MM.1S (cell line): Measurements from ENCODE around the gene ZGPAT.

Experiments used
- DNase-seq: peaks from one replicate; pipeline ENCODE4 v3.0.0-alpha.2; 2015
- H2AFZ ChIP-seq: fragments of 300-600 bp; sonication (generic); 2 replicates; pipeline ENCODE4 v1.6.0; 2016; ENCODE audit warnings: antibody characterized with exemption, low read length
- H3F3A ChIP-seq: fragments of 300-600 bp; sonication (generic); 2 replicates; pipeline ENCODE4 v1.6.1; 2016; ENCODE audit warnings: mild to moderate bottlenecking, antibody characterized with exemption, low read length, moderate library complexity, mixed read lengths; ENCODE audit not compliant: insufficient read depth
- H3K27ac ChIP-seq: fragments of 300-600 bp; sonication (generic); 2 replicates; pipeline ENCODE4 v1.5.1; 2016; ENCODE audit warnings: mild to moderate bottlenecking, low read length
- H3K27me3 ChIP-seq: fragments of 300-600 bp; sonication (generic); replicated peaks from 2 replicates; pipeline ENCODE4 v1.6.0; 2016; ENCODE audit warnings: low read length; ENCODE audit not compliant: insufficient read depth
- H3K36me3 ChIP-seq: fragments of 300-600 bp; sonication (generic); replicated peaks from 2 replicates; pipeline ENCODE4 v1.6.1; 2016; ENCODE audit warnings: mild to moderate bottlenecking, low read length, mixed read lengths; ENCODE audit not compliant: insufficient read depth
- H3K4me1 ChIP-seq: fragments of 300-600 bp; sonication (generic); 2 replicates; pipeline ENCODE4 v1.6.1; 2016; ENCODE audit warnings: low read length, mixed read lengths
- H3K4me2 ChIP-seq: fragments of 300-600 bp; sonication (generic); 2 replicates; pipeline ENCODE4 v1.6.0; 2016; ENCODE audit warnings: low read depth, low read length
- H3K4me3 ChIP-seq: fragments of 300-600 bp; sonication (generic); 2 replicates; pipeline ENCODE4 v1.5.1; 2016; ENCODE audit warnings: low read length, mixed read lengths
- H3K79me2 ChIP-seq: fragments of 300-600 bp; sonication (generic); 2 replicates; pipeline ENCODE4 v1.6.1; 2016; ENCODE audit warnings: mixed run types, low read length, mixed read lengths
- H3K9ac ChIP-seq: fragments of 300-600 bp; sonication (generic); 2 replicates; pipeline ENCODE4 v1.6.1; 2016; ENCODE audit warnings: low read length, mixed read lengths
- H3K9me2 ChIP-seq: fragments of 300-600 bp; sonication (generic); replicated peaks from 2 replicates; pipeline ENCODE4 v1.6.1; 2016; ENCODE audit warnings: mild to moderate bottlenecking, low read length, mixed read lengths; ENCODE audit not compliant: insufficient read depth
- H3K9me3 ChIP-seq: fragments of 300-600 bp; sonication (generic); replicated peaks from 2 replicates; pipeline ENCODE4 v1.6.1; 2016; ENCODE audit warnings: mild to moderate bottlenecking, low read length, mixed read lengths; ENCODE audit not compliant: insufficient read depth
- H4K20me1 ChIP-seq: fragments of 300-600 bp; sonication (generic); 2 replicates; pipeline ENCODE4 v1.6.1; 2016; ENCODE audit warnings: mild to moderate bottlenecking, low read length, moderate library complexity, mixed read lengths; ENCODE audit not compliant: insufficient read depth
- EZH2 ChIP-seq: fragments of 300-600 bp; sonication (generic); optimal IDR thresholded peaks from 2 replicates; pipeline ENCODE3; 2017; ENCODE audit warnings: low read depth, mild to moderate bottlenecking, antibody characterized with exemption, low read length, mixed read lengths
- EZH2phosphoT487 ChIP-seq: fragments of 300-600 bp; sonication (generic); IDR thresholded peaks from 2 replicates; pipeline ENCODE4 v1.6.1; 2018; ENCODE audit warnings: antibody characterized with exemption, low read length
- TF ChIP-seq, protein P1 (sequence below): fragments of 300-600 bp; sonication (generic); IDR thresholded peaks from 2 replicates; pipeline ENCODE4 v1.5.1; 2016; ENCODE audit warnings: antibody characterized with exemption, low read length, mixed read lengths

Gene ZGPAT

DNA sequence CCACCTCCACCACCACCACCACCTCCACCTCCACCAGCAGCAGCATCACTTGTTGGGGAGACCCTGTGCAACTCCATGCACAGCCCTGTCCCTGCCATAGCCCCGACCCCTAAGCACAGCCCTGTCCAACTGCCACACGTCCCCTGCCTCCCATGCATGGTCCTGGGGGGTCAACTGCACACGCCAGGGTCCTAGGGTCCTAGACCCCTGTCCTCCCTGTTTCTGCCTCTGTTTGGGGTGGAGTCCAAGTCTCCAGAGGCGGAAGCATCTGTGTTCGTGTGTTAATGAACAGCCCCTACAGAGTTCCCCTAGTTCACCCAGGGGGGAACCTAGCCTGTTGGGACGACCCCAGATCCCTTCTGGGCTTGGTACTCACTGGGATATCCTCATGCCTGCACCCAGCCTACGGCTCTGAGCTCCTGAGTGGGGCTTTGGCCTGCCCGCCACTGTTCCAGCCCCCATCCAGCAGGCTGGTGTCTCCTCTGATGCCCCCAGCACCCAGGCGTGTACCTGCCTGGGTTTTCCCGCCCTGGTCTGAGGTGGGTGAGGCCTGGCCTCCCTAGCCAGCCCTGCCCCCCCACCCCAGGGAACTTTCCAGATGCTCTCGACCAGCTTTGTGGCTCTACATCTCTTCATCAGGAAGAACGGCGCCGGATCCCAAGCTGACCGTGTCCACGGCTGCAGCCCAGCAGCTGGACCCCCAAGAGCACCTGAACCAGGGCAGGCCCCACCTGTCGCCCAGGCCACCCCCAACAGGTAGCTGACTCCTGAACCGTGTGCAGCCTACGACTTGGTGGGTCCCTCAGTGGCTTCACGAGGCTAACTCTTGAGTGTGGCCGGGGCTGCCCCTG, 13.9 kb upstream of the ZGPAT start:
- no peaks in the 10 kb centered on the region for H3K79me2 ChIP-seq
- no peaks in the 10 kb centered on the region for H4K20me1 ChIP-seq
- TF ChIP-seq, protein P1, sequence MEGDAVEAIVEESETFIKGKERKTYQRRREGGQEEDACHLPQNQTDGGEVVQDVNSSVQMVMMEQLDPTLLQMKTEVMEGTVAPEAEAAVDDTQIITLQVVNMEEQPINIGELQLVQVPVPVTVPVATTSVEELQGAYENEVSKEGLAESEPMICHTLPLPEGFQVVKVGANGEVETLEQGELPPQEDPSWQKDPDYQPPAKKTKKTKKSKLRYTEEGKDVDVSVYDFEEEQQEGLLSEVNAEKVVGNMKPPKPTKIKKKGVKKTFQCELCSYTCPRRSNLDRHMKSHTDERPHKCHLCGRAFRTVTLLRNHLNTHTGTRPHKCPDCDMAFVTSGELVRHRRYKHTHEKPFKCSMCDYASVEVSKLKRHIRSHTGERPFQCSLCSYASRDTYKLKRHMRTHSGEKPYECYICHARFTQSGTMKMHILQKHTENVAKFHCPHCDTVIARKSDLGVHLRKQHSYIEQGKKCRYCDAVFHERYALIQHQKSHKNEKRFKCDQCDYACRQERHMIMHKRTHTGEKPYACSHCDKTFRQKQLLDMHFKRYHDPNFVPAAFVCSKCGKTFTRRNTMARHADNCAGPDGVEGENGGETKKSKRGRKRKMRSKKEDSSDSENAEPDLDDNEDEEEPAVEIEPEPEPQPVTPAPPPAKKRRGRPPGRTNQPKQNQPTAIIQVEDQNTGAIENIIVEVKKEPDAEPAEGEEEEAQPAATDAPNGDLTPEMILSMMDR: no peak
- TF ChIP-seq EZH2 (no peak), EZH2phosphoT487 (no peak)
- H3K4me2 ChIP-seq: no peak overlapping the region
- no peaks in the 10 kb centered on the region for H3K36me3 ChIP-seq
- no peaks in the 10 kb centered on the region for H3K27me3 ChIP-seq
- no peak overlapping the region for H3K27ac ChIP-seq
- DNase-seq: no peak
- H3K9me3 ChIP-seq: no peaks in the 10 kb centered on the region
- H3K4me1 ChIP-seq: no peaks in the 10 kb centered on the region
- H3K9me2 ChIP-seq: no peaks in the 10 kb centered on the region
- H3K4me3 ChIP-seq: no peak overlapping the region
- H3K9ac ChIP-seq: no peak overlapping the region
- H2AFZ ChIP-seq: no peak overlapping the region
- H3F3A ChIP-seq: no peaks in the 10 kb centered on the region

DNA sequence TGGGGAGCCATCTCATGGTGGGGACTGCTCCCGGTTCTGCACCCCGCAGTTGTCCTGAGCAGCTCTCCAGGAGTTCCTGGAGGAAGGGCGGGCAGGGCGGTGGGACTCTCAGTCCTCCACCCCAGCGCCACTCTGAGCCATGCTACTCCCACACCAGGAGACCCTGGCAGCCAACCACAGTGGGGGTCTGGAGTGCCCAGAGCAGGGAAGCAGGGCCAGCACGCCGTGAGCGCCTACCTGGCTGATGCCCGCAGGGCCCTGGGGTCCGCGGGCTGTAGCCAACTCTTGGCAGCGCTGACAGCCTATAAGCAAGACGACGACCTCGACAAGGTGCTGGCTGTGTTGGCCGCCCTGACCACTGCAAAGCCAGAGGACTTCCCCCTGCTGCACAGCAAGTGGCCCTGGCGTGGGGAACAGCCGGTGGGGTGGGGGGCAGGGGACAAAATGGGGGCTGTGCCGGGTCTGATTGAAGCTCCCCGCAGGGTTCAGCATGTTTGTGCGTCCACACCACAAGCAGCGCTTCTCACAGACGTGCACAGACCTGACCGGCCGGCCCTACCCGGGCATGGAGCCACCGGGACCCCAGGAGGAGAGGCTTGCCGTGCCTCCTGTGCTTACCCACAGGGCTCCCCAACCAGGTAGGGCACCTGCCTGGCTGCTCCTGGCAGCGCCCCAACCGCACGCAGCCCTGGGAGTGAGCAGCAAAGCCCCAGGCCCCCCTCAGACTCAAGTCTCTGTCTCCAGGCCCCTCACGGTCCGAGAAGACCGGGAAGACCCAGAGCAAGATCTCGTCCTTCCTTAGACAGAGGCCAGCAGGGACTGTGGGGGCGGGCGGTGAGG, 13.0 kb upstream of the ZGPAT start:
- Histone ChIP-seq H4K20me1 (no peaks in the 10 kb centered on the region), H3K4me3 (no peak overlapping the region), H3K4me2 (no peak overlapping the region), H3F3A (no peaks in the 10 kb centered on the region; the same call in 1 of the 2 replicates), H3K27ac (no peak overlapping the region), H3K9me3 (no peaks in the 10 kb centered on the region), H2AFZ (no peak overlapping the region), H3K9me2 (no peaks in the 10 kb centered on the region), H3K4me1 (no peaks in the 10 kb centered on the region), H3K9ac (no peak overlapping the region), H3K79me2 (no peaks in the 10 kb centered on the region), H3K36me3 (no peaks in the 10 kb centered on the region), H3K27me3 (no peaks in the 10 kb centered on the region)
- no peak for DNase-seq
- no peak for TF ChIP-seq EZH2phosphoT487
- TF ChIP-seq, protein P1: no peak
- no peak for TF ChIP-seq EZH2

DNA sequence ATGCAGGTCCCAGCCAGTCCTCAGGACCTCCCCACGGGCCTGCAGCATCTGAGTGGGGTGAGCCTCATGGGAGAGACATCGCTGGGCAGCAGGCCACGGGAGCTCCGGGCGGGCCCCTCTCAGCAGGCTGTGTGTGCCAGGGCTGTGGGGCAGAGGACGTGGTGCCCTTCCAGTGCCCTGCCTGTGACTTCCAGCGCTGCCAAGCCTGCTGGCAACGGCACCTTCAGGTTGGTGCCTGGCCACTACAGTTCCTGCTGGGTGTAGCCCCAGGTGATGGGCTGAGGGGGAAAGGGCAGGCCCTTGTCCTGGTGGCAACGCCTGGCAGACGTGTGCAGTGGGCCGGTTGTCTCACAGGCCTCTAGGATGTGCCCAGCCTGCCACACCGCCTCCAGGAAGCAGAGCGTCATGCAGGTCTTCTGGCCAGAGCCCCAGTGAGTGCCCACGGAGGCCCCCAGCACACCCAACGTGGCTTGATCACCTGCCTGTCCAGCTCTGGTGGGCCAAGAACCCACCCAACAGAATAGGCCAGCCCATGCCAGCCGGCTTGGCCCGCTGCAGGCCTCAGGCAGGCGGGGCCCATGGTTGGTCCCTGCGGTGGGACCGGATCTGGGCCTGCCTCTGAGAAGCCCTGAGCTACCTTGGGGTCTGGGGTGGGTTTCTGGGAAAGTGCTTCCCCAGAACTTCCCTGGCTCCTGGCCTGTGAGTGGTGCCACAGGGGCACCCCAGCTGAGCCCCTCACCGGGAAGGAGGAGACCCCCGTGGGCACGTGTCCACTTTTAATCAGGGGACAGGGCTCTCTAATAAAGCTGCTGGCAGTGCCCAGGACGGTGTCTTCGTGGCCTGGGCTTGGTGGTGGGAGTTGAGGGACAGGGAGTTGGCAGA, 12.2 kb upstream of the ZGPAT start:
- Histone ChIP-seq H3K9me3 (no peaks in the 10 kb centered on the region), H2AFZ (no peak overlapping the region), H3K4me3 (no peak overlapping the region), H3K27me3 (no peaks in the 10 kb centered on the region), H3K9ac (no peak overlapping the region), H3F3A (no peaks in the 10 kb centered on the region; the same call in 1 of the 2 replicates), H4K20me1 (no peaks in the 10 kb centered on the region), H3K4me1 (no peaks in the 10 kb centered on the region), H3K4me2 (no peak overlapping the region), H3K36me3 (no peaks in the 10 kb centered on the region), H3K79me2 (no peaks in the 10 kb centered on the region), H3K9me2 (no peaks in the 10 kb centered on the region), H3K27ac (no peak overlapping the region)
- TF ChIP-seq, protein P1: no peak
- no peak for TF ChIP-seq EZH2
- TF ChIP-seq EZH2phosphoT487: no peak
- DNase-seq: no peak
